Neural cell (in vitro differentiated cells): Measurements from ENCODE around the gene UBE3A. TPM values are rescaled to one million over a fixed set of nuclear protein-coding genes. Genes with fewer than 3 reads are reported as not detected.

Experiments
- H2AFZ ChIP-seq: fragments of 200-600, 300-800 bp; sonication (generic), shearing (Covaris generic); 2 replicates; pipeline ENCODE4 v1.6.0; 2014; ENCODE audit warnings: low read depth, mild to moderate bottlenecking, antibody characterized with exemption, low read length, moderate library complexity
- H3F3A ChIP-seq: fragments of 200-600 bp; shearing (Covaris generic); 2 replicates; pipeline ENCODE4 v1.6.1; 2016; ENCODE audit warnings: mild to moderate bottlenecking, moderate library complexity, mixed read lengths, antibody characterized with exemption, low read length; ENCODE audit not compliant: insufficient read depth, poor library complexity, severe bottlenecking
- H3K27ac ChIP-seq: fragments of 200-600, 300-800 bp; sonication (generic), shearing (Covaris generic); 2 replicates; pipeline ENCODE4 v1.5.1; 2014; ENCODE audit warnings: mild to moderate bottlenecking, low read length, moderate library complexity
- H3K27me3 ChIP-seq: fragments of 300-800, 200-600 bp; sonication (generic), shearing (Covaris generic); 2 replicates; pipeline ENCODE4 v1.6.0; 2014; ENCODE audit warnings: mild to moderate bottlenecking, low read depth, low read length, moderate library complexity; ENCODE audit not compliant: insufficient read depth
- H3K36me3 ChIP-seq: fragments of 300-800, 200-600 bp; sonication (generic), shearing (Covaris generic); 2 replicates; pipeline ENCODE4 v1.5.1; 2014; ENCODE audit warnings: mild to moderate bottlenecking, antibody characterized with exemption, low read length, moderate library complexity; ENCODE audit not compliant: insufficient read depth
- H3K4me2 ChIP-seq: fragments of 300-800, 200-600 bp; sonication (generic), shearing (Covaris generic); 2 replicates; pipeline ENCODE4 v1.6.0; 2014; ENCODE audit warnings: mild to moderate bottlenecking, low read length
- H3K4me3 ChIP-seq: fragments of 300-800, 200-600 bp; sonication (generic), shearing (Covaris generic); 2 replicates; pipeline ENCODE4 v1.5.1; 2014; ENCODE audit warnings: mild to moderate bottlenecking, low read length, moderate library complexity
- H3K79me2 ChIP-seq: fragments of 200-600 bp; shearing (Covaris generic); replicated peaks from 2 replicates; pipeline ENCODE4 v1.6.0; 2014; ENCODE audit warnings: mild to moderate bottlenecking, low read length, moderate library complexity; ENCODE audit not compliant: insufficient read depth
- H3K9ac ChIP-seq: fragments of 300-800, 200-600 bp; sonication (generic), shearing (Covaris generic); 2 replicates; pipeline ENCODE4 v1.6.1; 2016; ENCODE audit warnings: mild to moderate bottlenecking, low read length, mixed read lengths
- H3K9me2 ChIP-seq: fragments of 200-600 bp; shearing (Covaris generic); 2 replicates; pipeline ENCODE4 v1.6.1; 2016; ENCODE audit warnings: mild to moderate bottlenecking, low read length, mixed read lengths; ENCODE audit not compliant: insufficient read depth
- H3K9me3 ChIP-seq: fragments of 200-600, 300-800 bp; sonication (generic), shearing (Covaris generic); 2 replicates; pipeline ENCODE4 v1.6.1; 2016; ENCODE audit warnings: mild to moderate bottlenecking, mixed run types, low read length, moderate library complexity, mixed read lengths
- H4K20me1 ChIP-seq: fragments of 200-600 bp; shearing (Covaris generic); 2 replicates; pipeline ENCODE4 v1.6.1; 2016; ENCODE audit warnings: mild to moderate bottlenecking, mixed run types; ENCODE audit not compliant: insufficient read depth
- CTCF ChIP-seq: fragments of 450-650 bp; IDR thresholded peaks from 2 replicates; pipeline ENCODE4 v1.5.1; 2014; ENCODE audit warnings: antibody characterized with exemption, mild to moderate bottlenecking, moderate library complexity; ENCODE audit not compliant: poor library complexity, severe bottlenecking
- EP300 ChIP-seq: fragments of 450-650 bp; conservative IDR thresholded peaks from 2 replicates; pipeline ENCODE4 v1.6.1; 2014; ENCODE audit warnings: antibody characterized with exemption, mild to moderate bottlenecking, moderate library complexity; ENCODE audit not compliant: poor library complexity, severe bottlenecking
- EZH2 ChIP-seq: fragments of 200-600, 300-800 bp; shearing (Covaris generic), sonication (generic); IDR thresholded peaks from 2 replicates; pipeline ENCODE4 v1.6.1; 2014; ENCODE audit warnings: antibody characterized with exemption, low read length, borderline replicate concordance, mild to moderate bottlenecking; ENCODE audit not compliant: insufficient read depth, poor library complexity, severe bottlenecking
- MXI1 ChIP-seq: fragments of 450-650 bp; conservative IDR thresholded peaks from 2 replicates; pipeline ENCODE4 v1.6.1; 2014; ENCODE audit warnings: antibody characterized with exemption, mild to moderate bottlenecking; ENCODE audit not compliant: poor library complexity, severe bottlenecking
- POLR2AphosphoS5 ChIP-seq: IDR thresholded peaks from 2 replicates; pipeline ENCODE4 v1.6.1; 2012
- RAD21 ChIP-seq: fragments of 450-650 bp; conservative IDR thresholded peaks from 2 replicates; pipeline ENCODE4 v1.6.1; 2014; ENCODE audit warnings: antibody characterized with exemption, mild to moderate bottlenecking, moderate library complexity
- REST ChIP-seq: IDR thresholded peaks from 2 replicates; pipeline ENCODE4 v1.6.1; 2012; ENCODE audit warnings: borderline replicate concordance
- SMC3 ChIP-seq: fragments of 450-650 bp; conservative IDR thresholded peaks from 2 replicates; pipeline ENCODE4 v1.6.1; 2014; ENCODE audit warnings: antibody characterized with exemption, mild to moderate bottlenecking, moderate library complexity; ENCODE audit not compliant: poor library complexity
- TAF1 ChIP-seq: IDR thresholded peaks from 2 replicates; pipeline ENCODE4 v1.6.1; 2012; ENCODE audit warnings: low read depth
- polyA plus RNA-seq: library from polyadenylated mRNA; depleted of rRNA; stranded (reverse); fragments of >200 nt; gene quantifications from 2 replicates; pipeline ENCODE4 v1.2.3, GENCODE V29; 2014

The UBE3A gene
- polyA plus RNA-seq, 1 donor from 2014 or later = 98.5 TPM

- TF ChIP-seq CTCF = no peak
- H3K27ac ChIP-seq = no peak overlapping the region
- no peak overlapping the region for H3K4me2 ChIP-seq
- H3K9me2 ChIP-seq = no peaks in the 10 kb centered on the region
- no peaks in the 10 kb centered on the region for H3F3A ChIP-seq
- no peaks in the 10 kb centered on the region for H3K9me3 ChIP-seq
- no peak overlapping the region for H2AFZ ChIP-seq
- H3K79me2 ChIP-seq = no peaks in the 10 kb centered on the region
- H3K36me3 ChIP-seq = no peaks in the 10 kb centered on the region
- no peaks in the 10 kb centered on the region for H3K27me3 ChIP-seq
- no peak overlapping the region for H3K4me3 ChIP-seq
- H4K20me1 ChIP-seq = no peaks in the 10 kb centered on the region
- no peak overlapping the region for H3K9ac ChIP-seq
These were observed 47.2 kb upstream of the UBE3A start for GRCh38 chr15:25486051-25486450.

DNA sequence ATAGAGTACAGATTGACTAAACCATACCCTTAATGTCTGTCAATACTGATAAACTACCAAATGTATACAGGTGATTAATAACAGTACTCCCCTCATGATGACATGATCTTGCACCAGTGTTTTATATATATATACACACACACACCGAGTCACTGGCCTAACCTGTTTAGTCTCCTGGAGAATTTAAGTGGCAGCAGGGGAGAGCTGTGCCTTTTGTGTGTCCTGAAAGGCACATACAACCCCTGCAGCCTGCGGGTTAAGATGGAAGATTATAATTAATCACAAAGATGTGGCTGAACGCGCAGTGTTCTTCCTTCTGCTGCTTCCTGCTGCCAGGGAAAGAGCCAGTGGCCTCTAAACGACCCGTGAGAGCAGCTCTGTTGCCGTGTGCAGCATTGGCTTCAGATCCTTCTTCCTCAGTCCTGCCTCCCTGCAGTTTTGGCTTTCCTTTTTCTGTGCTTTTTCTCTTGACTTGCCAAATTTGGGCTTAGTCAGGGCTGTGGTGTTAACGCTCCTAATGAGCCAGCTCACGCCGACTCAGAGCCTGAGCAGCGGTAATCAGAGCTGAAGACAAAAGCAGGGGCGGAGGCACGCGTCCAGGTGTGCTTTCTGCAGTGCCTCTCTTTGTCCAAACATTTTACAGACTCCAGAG, 42.5 kb upstream of the UBE3A start:
- Histone ChIP-seq H3K36me3 (no peaks in the 10 kb centered on the region), H3K27ac (peak overlapping the region; percentile 56), H3K4me3 (peak overlapping the region; percentile 55), H4K20me1 (no peaks in the 10 kb centered on the region), H3F3A (no peaks in the 10 kb centered on the region), H3K9me2 (no peaks in the 10 kb centered on the region), H3K27me3 (no peaks in the 10 kb centered on the region), H3K79me2 (no peaks in the 10 kb centered on the region), H3K4me2 (peak overlapping the region; percentile 52), H3K9me3 (no peaks in the 10 kb centered on the region), H2AFZ (peak overlapping the region; percentile 85), H3K9ac (peak overlapping the region; percentile 63)
- TF ChIP-seq EP300 (no peak), TAF1 (peak; percentile 37), MXI1 (no peak), RAD21 (peak; percentile 25), POLR2AphosphoS5 (peak; percentile 49), SMC3 (no peak), CTCF (no peak), EZH2 (no peak), REST (peak; percentile 49)
